Gastrocnemius medialis (tissue), 4 donors: ENCODE measurements around the gene SEMA3E. TPM values are rescaled to one million over a fixed set of nuclear protein-coding genes. Genes with fewer than 3 reads are reported as not detected.

Experiments used
- ATAC-seq, 2 donors: fragments of 150-250 bp; one replicate each; pipeline ENCODE4 v1.9.1; 2016
- DNase-seq, 2 donors: peaks; one replicate each; pipeline ENCODE4 v3.0.0-alpha.2; 2019
- H3K27ac ChIP-seq, 4 donors: fragments of 200-600 bp; sonication (generic); 1 replicate in 1 of 4; 2 replicates in 3 of 4; pipeline ENCODE4 v1.5.1; 2016 to 2018; ENCODE audit warnings: mild to moderate bottlenecking in 2 of 4, moderate library complexity in 1 of 4
- H3K27me3 ChIP-seq, 3 donors: fragments of 200-600 bp; sonication (generic) in 2 of 3; 1 replicate in 1 of 3; 2 replicates in 2 of 3; pipeline versions ENCODE4 v1.5.1 to v1.6.0; 2016 to 2019; ENCODE audit warnings: mild to moderate bottlenecking in 1 of 3, moderate library complexity in 1 of 3
- H3K36me3 ChIP-seq, 2 donors: fragments of 200-600 bp; sonication (generic) in 1 of 2; one replicate each; pipeline ENCODE4 v1.5.1; 2017 to 2018
- H3K4me1 ChIP-seq, 2 donors: fragments of 200-600 bp; sonication (generic) in 1 of 2; one replicate each; pipeline ENCODE4 v1.5.1; 2016 to 2017; ENCODE audit warnings: mild to moderate bottlenecking in 2 of 2
- H3K4me3 ChIP-seq, 4 donors: fragments of 200-600 bp; sonication (generic) in 3 of 4; 1 replicate in 1 of 4; 2 replicates in 3 of 4; pipeline ENCODE4 v1.5.1; 2016 to 2019; ENCODE audit warnings: mild to moderate bottlenecking in 2 of 4
- H3K9me3 ChIP-seq, 3 donors: fragments of 200-600 bp; sonication (generic) in 2 of 3; 1 replicate in 1 of 3; 2 replicates in 2 of 3; pipeline ENCODE4 v1.5.1; 2016 to 2019
- CTCF ChIP-seq, 5 experiments: fragments of 450-650 bp in 3 of 5; fragments of 200-600 bp in 2 of 5; sonication (generic) in 2 of 5; IDR thresholded peaks in 4 of 5; conservative IDR thresholded peaks in 1 of 5; 1 replicate in 4 of 5; 2 replicates in 1 of 5; pipeline ENCODE4 v1.5.1; 2016 to 2019; ENCODE audit warnings: antibody characterized with exemption in 5 of 5, mild to moderate bottlenecking in 3 of 5, moderate library complexity in 3 of 5
- POLR2A ChIP-seq, 2 donors: fragments of 450-650 bp; IDR thresholded peaks; one replicate each; pipeline ENCODE4 v1.6.1; 2017; ENCODE audit warnings: antibody characterized with exemption in 2 of 2, mild to moderate bottlenecking in 2 of 2, moderate library complexity in 2 of 2
- in situ Hi-C, 4 donors: fragments of 200-750 bp; cut with MboI; loops; one replicate each; pipeline versions ENCODE4 v1.15.0 to v1.8.0; 2017; ENCODE audit warnings: low sequenced_read_pairs in 4 of 4
- intact Hi-C: fragments of 100-400 bp; cut with DNase I; formaldehyde crosslinking; loops from one replicate; pipeline ENCODE4 v1.15.1; 2023; ENCODE audit warnings: low total_unique reads
- total RNA-seq, 4 donors: library from RNA; depleted of rRNA; stranded (reverse); fragments of >200 nt; gene quantifications; one replicate each; pipeline versions ENCODE4 v1.1.0 to v1.2.3, GENCODE V29; 2016

SEMA3E gene
- total RNA-seq, 4 donors from 2014 or later: 0.22 to 0.41 (median 0.32) TPM; not detected in 1

GRCh38 chr7:83547526-83547925 lies 101.4 kb downstream of the SEMA3E start:
- Histone ChIP-seq H3K4me1 (no peaks in the 10 kb centered on the region), H3K36me3 (no peaks in the 10 kb centered on the region), H3K4me3 (no peak overlapping the region), H3K9me3 (no peaks in the 10 kb centered on the region), H3K27me3 (no peaks in the 10 kb centered on the region), H3K27ac (no peak overlapping the region)
- intact Hi-C loops (no loop called here), in situ Hi-C loops (no loop called here)
- no peak for DNase-seq
- no peak for ATAC-seq
- no peak for TF ChIP-seq POLR2A (IDR thresholded peaks at IDR 0.05)
- no peak for TF ChIP-seq CTCF (IDR thresholded peaks at IDR 0.05 in 4 of 5, conservative IDR thresholded peaks at IDR 0.05 in 1 of 5)

GRCh38 chr7:83546586-83546985 lies 102.4 kb downstream of the SEMA3E start:
- Histone ChIP-seq H3K27me3 (no peaks in the 10 kb centered on the region), H3K4me3 (no peak overlapping the region), H3K9me3 (no peaks in the 10 kb centered on the region), H3K4me1 (no peaks in the 10 kb centered on the region), H3K27ac (no peak overlapping the region), H3K36me3 (no peaks in the 10 kb centered on the region)
- DNase-seq (no peak), ATAC-seq (no peak)
- intact Hi-C loops (no loop called here), in situ Hi-C loops (no loop called here)
- TF ChIP-seq POLR2A (IDR thresholded peaks at IDR 0.05): no peak
- TF ChIP-seq CTCF (IDR thresholded peaks at IDR 0.05 in 4 of 5, conservative IDR thresholded peaks at IDR 0.05 in 1 of 5): no peak

- Histone ChIP-seq H3K27ac (no peak overlapping the region), H3K36me3 (no peaks in the 10 kb centered on the region), H3K9me3 (no peaks in the 10 kb centered on the region), H3K27me3 (no peaks in the 10 kb centered on the region), H3K4me3 (no peak overlapping the region), H3K4me1 (no peaks in the 10 kb centered on the region)
- ATAC-seq (no peak), DNase-seq (no peak)
- intact Hi-C loops: no loop called here
- in situ Hi-C loops: no loop called here
- TF ChIP-seq POLR2A (IDR thresholded peaks at IDR 0.05) (no peak), CTCF (IDR thresholded peaks at IDR 0.05 in 4 of 5, conservative IDR thresholded peaks at IDR 0.05 in 1 of 5) (no peak)
These were observed 107.6 kb downstream of the SEMA3E start for GRCh38 chr7:83541187-83541960.

GRCh38 chr7:83534488-83534887 lies 114.5 kb downstream of the SEMA3E start:
- no peaks in the 10 kb centered on the region for H3K9me3 ChIP-seq
- H3K36me3 ChIP-seq: no peaks in the 10 kb centered on the region
- intact Hi-C loops (no loop called here), in situ Hi-C loops (no loop called here)
- no peak for ATAC-seq
- H3K4me3 ChIP-seq: no peak overlapping the region
- no peak for DNase-seq
- no peak for TF ChIP-seq POLR2A (IDR thresholded peaks at IDR 0.05)
- TF ChIP-seq CTCF (IDR thresholded peaks at IDR 0.05 in 4 of 5, conservative IDR thresholded peaks at IDR 0.05 in 1 of 5): no peak
- H3K27me3 ChIP-seq: no peaks in the 10 kb centered on the region
- no peak overlapping the region for H3K27ac ChIP-seq
- H3K4me1 ChIP-seq: no peaks in the 10 kb centered on the region

- Histone ChIP-seq H3K9me3 (no peaks in the 10 kb centered on the region), H3K27me3 (no peaks in the 10 kb centered on the region), H3K4me3 (no peak overlapping the region), H3K4me1 (no peaks in the 10 kb centered on the region), H3K27ac (no peak overlapping the region), H3K36me3 (no peaks in the 10 kb centered on the region)
- TF ChIP-seq POLR2A (IDR thresholded peaks at IDR 0.05) (no peak), CTCF (IDR thresholded peaks at IDR 0.05 in 4 of 5, conservative IDR thresholded peaks at IDR 0.05 in 1 of 5) (no peak)
- DNase-seq (no peak), ATAC-seq (no peak)
- in situ Hi-C loops: no loop called here
- intact Hi-C loops: no loop called here
These were observed 116.7 kb downstream of the SEMA3E start for GRCh38 chr7:83532219-83532618.
